GM03348 (cell line): ENCODE data around the gene PHLDB2.
"Not testable (repeated sequence)": the region's sequence is repeated elsewhere in the genome, so short reads cannot be mapped to it uniquely, and the experiment has no call there.

ENCODE experiments used
- DNase-seq: peaks from one replicate; pipeline ENCODE4 v3.0.0; 2012; ENCODE audit warnings: low spot score

Gene PHLDB2

GRCh38 chr3:111859061-111859973, at the start of gene PHLDB2:
TSS of gene PHLDB2 (plus strand) at chr3:111859265. CDS start at chr3:111884078, 24,813 bp downstream.
- peak; percentile 87 for DNase-seq

GRCh38 chr3:111810909-111811308, 48.2 kb upstream of the PHLDB2 start:
- peak; percentile 47 for DNase-seq

- DNase-seq, result no peak
These were observed 47.3 kb upstream of the PHLDB2 start for GRCh38 chr3:111811811-111812210.

GRCh38 chr3:111812701-111813100, 46.4 kb upstream of the PHLDB2 start:
- no peak for DNase-seq

GRCh38 chr3:111813441-111813840, 45.6 kb upstream of the PHLDB2 start:
- no peak for DNase-seq

GRCh38 chr3:111813979-111814378, 45.1 kb upstream of the PHLDB2 start:
- DNase-seq, result no peak

GRCh38 chr3:111816771-111817170, 42.3 kb upstream of the PHLDB2 start:
- DNase-seq, result not testable (repeated sequence)

GRCh38 chr3:111819927-111820326, 39.1 kb upstream of the PHLDB2 start:
- DNase-seq, result no peak

- no peak for DNase-seq
These were observed 38.4 kb upstream of the PHLDB2 start for GRCh38 chr3:111820651-111821050.

GRCh38 chr3:111821891-111822290, 37.2 kb upstream of the PHLDB2 start:
- no peak for DNase-seq

- DNase-seq, result no peak
These were observed 36.3 kb upstream of the PHLDB2 start for GRCh38 chr3:111822804-111823203.

GRCh38 chr3:111823341-111823855, 35.7 kb upstream of the PHLDB2 start:
- no peak for DNase-seq

- DNase-seq, result no peak
These were observed 34.7 kb upstream of the PHLDB2 start for GRCh38 chr3:111824351-111824750.

GRCh38 chr3:111827871-111828270, 31.2 kb upstream of the PHLDB2 start:
- DNase-seq, result no peak

- DNase-seq, result no peak
These were observed 30.5 kb upstream of the PHLDB2 start for GRCh38 chr3:111828530-111828929.

- DNase-seq, result no peak
These were observed 30.0 kb upstream of the PHLDB2 start for GRCh38 chr3:111829023-111829422.

GRCh38 chr3:111831840-111832239, 27.2 kb upstream of the PHLDB2 start:
- peak; percentile 6 for DNase-seq

GRCh38 chr3:111837112-111837511, 22.0 kb upstream of the PHLDB2 start:
- DNase-seq, result no peak

GRCh38 chr3:111838133-111838532, 20.9 kb upstream of the PHLDB2 start:
- DNase-seq, result no peak

- DNase-seq, result no peak
These were observed 13.0 kb upstream of the PHLDB2 start for GRCh38 chr3:111846039-111846438.

GRCh38 chr3:111846717-111847116, 12.3 kb upstream of the PHLDB2 start:
- DNase-seq, result peak; percentile 52

- no peak for DNase-seq
These were observed 10.8 kb upstream of the PHLDB2 start for GRCh38 chr3:111848283-111848682.

GRCh38 chr3:111848778-111849177, 10.3 kb upstream of the PHLDB2 start:
- no peak for DNase-seq

- DNase-seq, result no peak
These were observed 8.5 kb upstream of the PHLDB2 start for GRCh38 chr3:111850537-111850936.
